Kidney (tissue), 14 donors: ENCODE data around the gene PSMB4. TPM values are rescaled to one million over a fixed set of nuclear protein-coding genes. Genes with fewer than 3 reads are reported as not detected.

Source experiments
- DNase-seq, 5 donors: peaks; one replicate each; pipeline ENCODE4 v3.0.0-alpha.2; 2013 to 2020
- FAIRE-seq: peaks from 2 replicates; lab custom pipeline; 2012; peaks lifted over from hg19 to GRCh38; lab: Jason Lieb, UNC
- H3K27ac ChIP-seq, 2 donors: one replicate each; pipeline ENCODE4 v1.7.0; 2013; ENCODE audit warnings: low read depth in 2 of 2, low read length in 2 of 2, inconsistent platforms in 1 of 2
- H3K27me3 ChIP-seq: one replicate; pipeline ENCODE4 v1.7.1; 2013; ENCODE audit warnings: low read length, inconsistent platforms; ENCODE audit not compliant: control insufficient read depth, insufficient read depth
- H3K36me3 ChIP-seq, 3 donors: one replicate each; pipeline versions ENCODE4 v1.7.0 to v1.7.1; 2013; ENCODE audit warnings: low read length in 3 of 3, control low read depth in 1 of 3, inconsistent platforms in 1 of 3; ENCODE audit not compliant: insufficient read depth in 3 of 3, control insufficient read depth in 2 of 3
- H3K4me1 ChIP-seq, 3 donors: one replicate each; pipeline versions ENCODE4 v1.7.0 to v1.7.1; 2013; ENCODE audit warnings: low read length in 3 of 3, inconsistent platforms in 1 of 3, low read depth in 1 of 3; ENCODE audit not compliant: control insufficient read depth in 2 of 3, insufficient read depth in 2 of 3
- H3K4me3 ChIP-seq, 3 donors: one replicate each; pipeline versions ENCODE4 v1.7.0 to v1.8.1; 2013; ENCODE audit warnings: low read length in 3 of 3, control low read depth in 1 of 3, inconsistent platforms in 1 of 3
- H3K9ac ChIP-seq, 3 donors: one replicate each; pipeline versions ENCODE4 v1.7.0 to v1.7.1; 2013; ENCODE audit warnings: low read length in 3 of 3, control low read depth in 1 of 3, inconsistent platforms in 1 of 3
- H3K9me3 ChIP-seq, 3 donors: one replicate each; pipeline versions ENCODE4 v1.7.0 to v1.7.1; 2013; ENCODE audit warnings: low read length in 3 of 3, control low read depth in 1 of 3, inconsistent platforms in 1 of 3; ENCODE audit not compliant: control insufficient read depth in 2 of 3, insufficient read depth in 1 of 3
- intact Hi-C: fragments of 100-400 bp; cut with DNase I; formaldehyde crosslinking; loops from one replicate; pipeline ENCODE4 v1.11.1; 2022
- polyA plus RNA-seq: library from polyadenylated mRNA; stranded (reverse); fragments of 350-450 nt; fragmentation: Illumina TruSeq; extraction: RNeasy Lipid Tissue Mini Kit (QIAGEN cat#74804); gene quantifications from one replicate; pipeline ENCODE4 v1.2.3, GENCODE V29; 2014; ENCODE audit warnings: low read depth, low replicate concordance; ENCODE audit not compliant: insufficient read depth
- total RNA-seq: library from RNA; stranded (reverse); fragmentation: NEBNext Ultra II Directional; extraction: Animal tissue kit (Norgen Biotek cat#: 25700); gene quantifications from one replicate; pipeline ENCODE4 v1.2.1, GENCODE V29; 2021
- TF ChIP-seq, protein P1 (sequence below): IDR thresholded peaks from 3 replicates; pipeline ENCODE4 v1.5.1; 2012; ENCODE audit warnings: mild to moderate bottlenecking, moderate library complexity, borderline replicate concordance; ENCODE audit not compliant: insufficient read depth; ENCODE audit errors: extremely low read depth
- donor health status: control.
- donor health status: control.
- donor health status: control.
- donor health status: control.
- donor health status: control.
- donor health status: DM: yes; HTN: yes; CAD: no.
- donor health status: Normal renal cell carcinoma (clear cell type).

Gene PSMB4
- total and polyA plus RNA-seq, 2 donors from 2014 or later = 212 to 436 TPM

DNA sequence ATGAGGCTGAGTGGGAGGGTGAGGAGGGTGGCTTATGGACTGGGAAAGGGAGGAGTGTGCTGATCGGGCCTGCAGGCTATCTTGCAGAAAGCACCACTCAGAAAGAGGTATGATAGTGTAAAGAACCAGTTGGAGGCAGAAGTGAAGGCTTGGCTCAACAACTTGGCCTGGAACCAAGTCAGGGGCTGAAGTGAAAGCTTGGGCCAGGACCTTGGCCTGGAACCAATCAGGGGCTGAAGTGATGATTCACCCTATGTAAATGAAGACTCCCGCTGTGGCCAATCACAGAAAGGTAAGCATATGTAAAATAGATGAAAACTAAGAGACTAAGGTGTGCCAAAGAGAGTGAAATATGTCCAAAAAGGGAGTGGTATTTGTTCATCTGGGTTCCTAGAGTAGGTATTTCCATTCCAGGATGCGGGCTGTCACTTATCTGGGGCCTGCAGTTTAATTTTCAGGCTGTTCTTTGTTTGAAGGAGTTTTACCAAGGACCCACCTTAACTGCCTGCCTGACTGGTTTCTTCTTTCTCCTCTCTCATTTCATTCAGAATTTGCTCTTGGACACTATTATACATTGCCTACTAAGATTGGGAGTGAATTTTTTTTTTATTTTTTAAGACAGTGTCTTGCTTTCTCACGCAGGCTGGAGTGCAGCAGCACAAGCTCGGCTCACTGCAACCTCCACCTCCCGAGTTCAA lies 47.2 kb upstream of the PSMB4 start:
- TF ChIP-seq, protein P1, sequence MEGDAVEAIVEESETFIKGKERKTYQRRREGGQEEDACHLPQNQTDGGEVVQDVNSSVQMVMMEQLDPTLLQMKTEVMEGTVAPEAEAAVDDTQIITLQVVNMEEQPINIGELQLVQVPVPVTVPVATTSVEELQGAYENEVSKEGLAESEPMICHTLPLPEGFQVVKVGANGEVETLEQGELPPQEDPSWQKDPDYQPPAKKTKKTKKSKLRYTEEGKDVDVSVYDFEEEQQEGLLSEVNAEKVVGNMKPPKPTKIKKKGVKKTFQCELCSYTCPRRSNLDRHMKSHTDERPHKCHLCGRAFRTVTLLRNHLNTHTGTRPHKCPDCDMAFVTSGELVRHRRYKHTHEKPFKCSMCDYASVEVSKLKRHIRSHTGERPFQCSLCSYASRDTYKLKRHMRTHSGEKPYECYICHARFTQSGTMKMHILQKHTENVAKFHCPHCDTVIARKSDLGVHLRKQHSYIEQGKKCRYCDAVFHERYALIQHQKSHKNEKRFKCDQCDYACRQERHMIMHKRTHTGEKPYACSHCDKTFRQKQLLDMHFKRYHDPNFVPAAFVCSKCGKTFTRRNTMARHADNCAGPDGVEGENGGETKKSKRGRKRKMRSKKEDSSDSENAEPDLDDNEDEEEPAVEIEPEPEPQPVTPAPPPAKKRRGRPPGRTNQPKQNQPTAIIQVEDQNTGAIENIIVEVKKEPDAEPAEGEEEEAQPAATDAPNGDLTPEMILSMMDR = no peak
- DNase-seq (no peak), FAIRE-seq (no peak)
- no peaks in the 10 kb centered on the region for H3K9me3 ChIP-seq
- H3K9ac ChIP-seq = no peak overlapping the region
- H3K27me3 ChIP-seq = no peaks in the 10 kb centered on the region
- H3K36me3 ChIP-seq = no peaks in the 10 kb centered on the region
- intact Hi-C loops = no loop called here
- H3K4me1 ChIP-seq = peaks cover 0 to 4% (median 3%) of the 10 kb centered on the region in 3 donors
- no peak overlapping the region for H3K4me3 ChIP-seq
- H3K27ac ChIP-seq = no peak overlapping the region

DNA sequence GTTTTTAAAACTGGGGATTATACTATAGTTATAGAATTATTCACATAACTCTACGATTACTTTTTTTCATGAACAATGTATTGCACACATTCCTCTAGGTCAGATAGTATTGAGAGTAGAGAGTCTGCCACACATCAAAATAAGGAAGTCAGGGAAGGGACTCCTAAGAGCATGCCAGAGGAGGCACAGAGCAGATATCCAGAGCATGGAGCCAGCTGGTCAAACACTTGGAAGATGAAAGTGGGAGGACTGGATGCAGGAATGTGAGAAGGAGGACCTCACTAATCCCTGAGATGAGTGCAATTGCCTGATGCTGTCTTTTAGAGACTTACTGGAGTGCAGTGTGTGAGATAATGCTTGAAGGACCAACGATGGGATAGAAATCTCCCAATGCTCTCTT lies 42.7 kb upstream of the PSMB4 start:
- no peaks in the 10 kb centered on the region for H3K36me3 ChIP-seq
- no peak overlapping the region for H3K9ac ChIP-seq
- no peaks in the 10 kb centered on the region for H3K4me1 ChIP-seq
- H3K9me3 ChIP-seq = no peaks in the 10 kb centered on the region
- DNase-seq = no peak
- FAIRE-seq = no peak
- H3K27me3 ChIP-seq = no peaks in the 10 kb centered on the region
- intact Hi-C loops = no loop called here
- H3K27ac ChIP-seq = no peak overlapping the region
- H3K4me3 ChIP-seq = no peak overlapping the region
- TF ChIP-seq, protein P1 = no peak

DNA sequence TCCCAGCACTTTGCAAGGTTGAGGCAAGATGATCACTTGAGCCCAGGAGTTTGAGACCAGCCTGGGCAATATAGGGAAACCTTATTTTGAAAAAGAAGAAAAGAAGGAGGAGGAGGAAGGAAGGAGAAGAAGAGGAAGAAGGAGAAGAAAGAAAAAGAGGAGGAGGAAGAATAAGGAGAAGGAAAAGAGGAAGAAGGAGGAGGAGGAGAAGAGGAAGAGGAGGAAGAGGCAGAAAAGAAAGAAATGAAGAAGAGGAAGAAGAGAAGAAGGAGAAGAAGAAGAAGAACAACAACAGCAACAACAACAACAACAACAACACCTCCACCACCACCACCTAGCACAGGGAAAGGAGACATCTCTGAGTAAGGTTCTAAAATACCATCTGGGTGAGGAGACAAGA lies 37.5 kb upstream of the PSMB4 start:
- Histone ChIP-seq H3K4me1 (no peaks in the 10 kb centered on the region), H3K27ac (no peak overlapping the region), H3K4me3 (no peak overlapping the region), H3K9ac (no peak overlapping the region), H3K9me3 (peaks cover 0 to 2% (median 0%) of the 10 kb centered on the region in 3 donors), H3K27me3 (no peaks in the 10 kb centered on the region), H3K36me3 (peaks cover 0 to 31% (median 13%) of the 10 kb centered on the region in 3 donors)
- intact Hi-C loops = no loop called here
- DNase-seq (no peak), FAIRE-seq (no peak)
- TF ChIP-seq, protein P1 = no peak
